Brain pericyte (primary cell): Measurements from ENCODE around the gene SIAH2.
"Not testable (repeated sequence)": the region's sequence is repeated elsewhere in the genome, so short reads cannot be mapped to it uniquely, and the experiment has no call there.

Source experiments
- DNase-seq: peaks from one replicate; pipeline ENCODE4 v3.0.0-alpha.2; 2012; ENCODE audit warnings: low read depth, low spot score

Gene SIAH2

GRCh38 chr3:150763122-150763840 is at the start of gene SIAH2:
Gene SIAH2, minus strand, starts transcription at chr3:150763169. Its CDS starts 320 bp downstream, at chr3:150762849.
- DNase-seq, result peak; percentile 84

- no peak for DNase-seq
Observed at GRCh38 chr3:150811984-150812383, 49.0 kb upstream of the SIAH2 start.

GRCh38 chr3:150810641-150811040 is 47.7 kb upstream of the SIAH2 start:
- DNase-seq, result no peak

- DNase-seq, result no peak
Observed at GRCh38 chr3:150806185-150806835, 43.3 kb upstream of the SIAH2 start.

- no peak for DNase-seq
Observed at GRCh38 chr3:150805354-150805753, 42.4 kb upstream of the SIAH2 start.

GRCh38 chr3:150803440-150803985 is 40.5 kb upstream of the SIAH2 start:
- DNase-seq, result no peak

- DNase-seq, result no peak
Observed at GRCh38 chr3:150800722-150801121, 37.8 kb upstream of the SIAH2 start.

- peak; percentile 47 for DNase-seq
Observed at GRCh38 chr3:150798122-150798618, 35.2 kb upstream of the SIAH2 start.

GRCh38 chr3:150797155-150797554 is 34.2 kb upstream of the SIAH2 start:
- DNase-seq, result no peak

GRCh38 chr3:150796527-150796926 is 33.6 kb upstream of the SIAH2 start:
- not testable (repeated sequence) for DNase-seq

- no peak for DNase-seq
Observed at GRCh38 chr3:150793641-150794040, 30.7 kb upstream of the SIAH2 start.

- DNase-seq, result no peak
Observed at GRCh38 chr3:150790629-150791028, 27.7 kb upstream of the SIAH2 start.

- no peak for DNase-seq
Observed at GRCh38 chr3:150789451-150789850, 26.5 kb upstream of the SIAH2 start.

- peak; percentile 24 for DNase-seq
Observed at GRCh38 chr3:150787741-150788370, 24.9 kb upstream of the SIAH2 start.

- DNase-seq, result no peak
Observed at GRCh38 chr3:150786791-150787190, 23.8 kb upstream of the SIAH2 start.

GRCh38 chr3:150784747-150785125 is 21.8 kb upstream of the SIAH2 start:
- no peak for DNase-seq

GRCh38 chr3:150783920-150784746 is 21.2 kb upstream of the SIAH2 start:
- no peak for DNase-seq

- no peak for DNase-seq
Observed at GRCh38 chr3:150783316-150783715, 20.3 kb upstream of the SIAH2 start.

- DNase-seq, result no peak
Observed at GRCh38 chr3:150779402-150779858, 16.5 kb upstream of the SIAH2 start.

- no peak for DNase-seq
Observed at GRCh38 chr3:150778793-150779401, 15.9 kb upstream of the SIAH2 start.
